K562 (cell line): ENCODE measurements around the gene SPEM2. TPM values are rescaled to one million over a fixed set of nuclear protein-coding genes. Genes with fewer than 3 reads are reported as not detected.

Source experiments
- ARHGAP35 ChIP-seq: fragments of 450-650 bp; IDR thresholded peaks from 2 replicates; pipeline ENCODE4 v1.6.1; 2018; ENCODE audit not compliant: partially characterized antibody
- CHD2 ChIP-seq: IDR thresholded peaks from 2 replicates; pipeline ENCODE4 v1.6.1; 2011; ENCODE audit warnings: low read depth, low read length
- CXXC5 ChIP-seq: fragments of 250-450 bp; sonication (Bioruptor Pico); IDR thresholded peaks from 2 replicates; pipeline ENCODE4 v1.8.0; 2022; ENCODE audit warnings: inconsistent platforms, mild to moderate bottlenecking, moderate library complexity
- ELF1 ChIP-seq: fragments of 200-800 bp; sonication (Bioruptor generic); IDR thresholded peaks from 2 replicates; pipeline ENCODE4 v1.6.1; 2016; ENCODE audit warnings: missing genetic modification characterization, missing compliant biosample characterization
- HDAC6 ChIP-seq: IDR thresholded peaks from 2 replicates; pipeline ENCODE4 v1.6.1; 2012; ENCODE audit warnings: low read depth, mild to moderate bottlenecking, control low read depth, inconsistent platforms, low read length, moderate library complexity
- MCM5 ChIP-seq: fragments of 450-650 bp; IDR thresholded peaks from 2 replicates; pipeline ENCODE4 v1.6.1; 2016; ENCODE audit warnings: low read depth
- NR3C1 ChIP-seq: sonication (generic); formaldehyde crosslinking; IDR thresholded peaks from 2 replicates; pipeline ENCODE4 v1.8.1; 2022; ENCODE audit warnings: missing genetic modification reagents
- PHF20 ChIP-seq: fragments of 450-650 bp; IDR thresholded peaks from 2 replicates; pipeline ENCODE4 v1.6.1; 2018; ENCODE audit not compliant: partially characterized antibody
- PHF8 ChIP-seq: fragments of 200-600 bp; sonication (generic); IDR thresholded peaks from 2 replicates; pipeline ENCODE4 v1.6.1; 2012; ENCODE audit warnings: mixed run types, mild to moderate bottlenecking, inconsistent platforms, low read length, moderate library complexity, borderline replicate concordance
- POLR2A ChIP-seq: fragments of 450-650 bp; conservative IDR thresholded peaks from 2 replicates; pipeline ENCODE4 v1.6.1; 2016
- POLR2G ChIP-seq: fragments of 200-400 bp; formaldehyde crosslinking; IDR thresholded peaks from 2 replicates; pipeline ENCODE4 v1.6.1; 2017; ENCODE audit warnings: low read depth, mild to moderate bottlenecking, antibody characterized with exemption, low read length, moderate library complexity
- RNF2 ChIP-seq: sonication (generic); IDR thresholded peaks from 2 replicates; pipeline ENCODE4 v1.6.1; 2016
- SIX5 ChIP-seq, 2 experiments: IDR thresholded peaks; 2 replicates each; pipeline ENCODE4 v1.6.1; 2011; ENCODE audit warnings: low read length in 2 of 2, borderline replicate concordance in 1 of 2, low read depth in 1 of 2, mild to moderate bottlenecking in 1 of 2, moderate library complexity in 1 of 2; ENCODE audit not compliant: insufficient read depth in 1 of 2
- SNIP1 ChIP-seq: fragments of 450-650 bp; IDR thresholded peaks from 2 replicates; pipeline ENCODE4 v1.7.1; 2017; ENCODE audit warnings: low read depth, mild to moderate bottlenecking
- YY1 ChIP-seq, 3 experiments: IDR thresholded peaks; 2 replicates each; pipeline ENCODE4 v1.6.1; 2011; ENCODE audit warnings: low read length in 2 of 3, mild to moderate bottlenecking in 2 of 3, moderate library complexity in 2 of 3, borderline replicate concordance in 1 of 3, control low read depth in 1 of 3, low read depth in 1 of 3; ENCODE audit not compliant: insufficient read depth in 3 of 3, insufficient replicate concordance in 2 of 3, control insufficient read depth in 1 of 3, insufficient read length in 1 of 3; ENCODE audit errors: extremely low read depth in 1 of 3
- ZFX ChIP-seq: sonication (generic); formaldehyde crosslinking; IDR thresholded peaks from 2 replicates; pipeline ENCODE4 v1.8.0; 2022; ENCODE audit warnings: mild to moderate bottlenecking, missing genetic modification reagents, moderate library complexity
- ZNF644 ChIP-seq: fragments of 200-800 bp; sonication (Bioruptor generic); IDR thresholded peaks from 2 replicates; pipeline ENCODE4 v1.6.1; 2016; ENCODE audit warnings: low read depth, missing genetic modification characterization, missing compliant biosample characterization
- ZNF77 ChIP-seq: fragments of 250-450 bp; sonication (Bioruptor Pico); IDR thresholded peaks from 2 replicates; pipeline ENCODE4 v1.5.0; 2020
- polyA plus RNA-seq, 8 experiments: library from polyadenylated mRNA; depleted of rRNA in 4 of 8; stranded (reverse) in 5 of 8; unstranded in 3 of 8; fragments of >200 nt; fragmentation: Nextera tagmentation in 2 of 8; fragmentation: Illumina TruSeq in 1 of 8; extraction: Ambion mirVana in 2 of 8; extraction: Trizol in 1 of 8; gene quantifications; 2 replicates each; pipeline versions ENCODE4 v1.2.1 to v1.2.3, GENCODE V29; 2011 to 2014; ENCODE audit warnings: inconsistent platforms in 1 of 8, missing spikeins in 1 of 8
- total RNA-seq, 7 experiments: library from RNA; depleted of rRNA in 6 of 7; stranded (reverse); fragments of >200 nt in 6 of 7; fragmentation: Illumina TruSeq in 2 of 7; extraction: Trizol in 2 of 7; gene quantifications; 2 replicates each; pipeline versions ENCODE4 v1.2.1 to v1.2.3, GENCODE V29; 2011 to 2021; ENCODE audit warnings: low replicate concordance in 1 of 7

Gene SPEM2
- total and polyA plus RNA-seq, 9 of the 15 experiments (the other 6 are each of a cell fraction or from before 2014, with no cell fraction given), result not detected

DNA sequence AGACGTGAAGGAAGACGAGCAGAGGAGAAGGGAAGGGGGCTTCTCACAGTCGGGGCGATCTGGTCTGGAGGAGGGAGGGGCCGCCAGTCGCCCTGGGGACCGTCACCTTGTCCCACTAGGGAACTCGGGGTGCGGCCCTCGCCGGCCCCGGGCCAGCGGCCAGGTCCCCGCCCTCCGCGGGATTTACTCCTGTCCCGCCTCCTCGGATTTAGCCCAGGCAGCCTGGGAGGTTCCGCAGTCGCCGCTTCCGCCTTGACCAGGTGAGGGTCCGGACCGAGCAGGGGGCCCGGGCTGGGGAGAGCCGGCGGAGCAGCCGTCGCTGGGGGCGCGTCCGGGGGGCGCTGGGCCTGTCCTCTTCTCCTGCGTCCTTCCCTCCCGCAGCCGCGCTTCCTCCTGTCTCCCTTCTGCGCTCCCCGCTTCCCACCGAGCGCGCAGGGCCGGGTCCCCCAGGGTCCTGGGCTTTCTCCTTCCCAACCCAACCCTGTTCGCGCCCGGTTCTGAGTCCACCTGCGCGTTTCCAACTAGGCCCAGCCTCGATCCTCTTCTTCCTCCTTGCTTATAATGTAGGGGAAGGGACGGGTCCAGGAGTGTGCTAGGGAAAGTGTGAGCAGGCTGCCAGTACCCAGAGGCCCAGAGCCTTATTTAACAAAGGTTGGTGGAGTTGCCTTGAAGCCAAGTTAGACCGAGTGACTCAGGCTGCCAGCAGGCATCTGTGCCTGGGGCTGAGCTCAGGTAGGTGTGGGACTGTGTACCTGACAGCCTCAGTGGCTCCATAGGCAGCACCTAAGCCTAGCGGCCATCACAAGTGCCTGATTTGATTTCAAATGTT lies 44.3 kb upstream of the SPEM2 start, which contains the start of gene TNK1 (continued):
- peak; percentile 84 for TF ChIP-seq POLR2G
- TF ChIP-seq ARHGAP35, result no peak
- no peak for TF ChIP-seq CHD2
- no peak for TF ChIP-seq CXXC5
- no peak for TF ChIP-seq YY1 (IDR thresholded peaks at IDR 0.05; ENCODE audit: borderline replicate concordance in 1 of 3, control insufficient read depth in 1 of 3, extremely low read depth in 1 of 3, insufficient read depth in 3 of 3, insufficient read length in 1 of 3, insufficient replicate concordance in 2 of 3, low read depth in 1 of 3, low read length in 2 of 3)
- TF ChIP-seq NR3C1 (CRISPR knock-in tag), result no peak
- TF ChIP-seq ZNF644, result no peak
- TF ChIP-seq MCM5, result no peak
- TF ChIP-seq PHF8, result peak; percentile 67; the same call in 1 of the 2 replicates
- TF ChIP-seq ZFX (CRISPR knock-in tag), result peak; percentile 71
- no peak for TF ChIP-seq RNF2
- peak; percentile 42; the same call in 1 of the 2 replicates for TF ChIP-seq ELF1 (tag)
- TF ChIP-seq ZNF77 (CRISPR knock-in tag), result no peak
- TF ChIP-seq POLR2A, result peak; percentile 49; the same call in 1 of the 2 replicates
- TF ChIP-seq SNIP1, result no peak
- TF ChIP-seq HDAC6, result no peak
- TF ChIP-seq PHF20, result peak; percentile 46
- TF ChIP-seq SIX5 (IDR thresholded peaks at IDR 0.05; ENCODE audit: borderline replicate concordance in 1 of 2, insufficient read depth in 1 of 2, low read depth in 1 of 2, low read length in 2 of 2), result no peak
